Neural cell (in vitro differentiated cells): ENCODE data around the gene SEC24C.
"Not testable (repeated sequence)": the region's sequence is repeated elsewhere in the genome, so short reads cannot be mapped to it uniquely, and the experiment has no call there.

Experiments
- CTCF ChIP-seq: fragments of 450-650 bp; IDR thresholded peaks from 2 replicates; pipeline ENCODE4 v1.5.1; 2014; ENCODE audit warnings: antibody characterized with exemption, mild to moderate bottlenecking, moderate library complexity; ENCODE audit not compliant: poor library complexity, severe bottlenecking
- EP300 ChIP-seq: fragments of 450-650 bp; conservative IDR thresholded peaks from 2 replicates; pipeline ENCODE4 v1.6.1; 2014; ENCODE audit warnings: antibody characterized with exemption, mild to moderate bottlenecking, moderate library complexity; ENCODE audit not compliant: poor library complexity, severe bottlenecking
- EZH2 ChIP-seq: fragments of 200-600, 300-800 bp; shearing (Covaris generic), sonication (generic); IDR thresholded peaks from 2 replicates; pipeline ENCODE4 v1.6.1; 2014; ENCODE audit warnings: antibody characterized with exemption, low read length, borderline replicate concordance, mild to moderate bottlenecking; ENCODE audit not compliant: insufficient read depth, poor library complexity, severe bottlenecking
- POLR2AphosphoS5 ChIP-seq: IDR thresholded peaks from 2 replicates; pipeline ENCODE4 v1.6.1; 2012
- RAD21 ChIP-seq: fragments of 450-650 bp; conservative IDR thresholded peaks from 2 replicates; pipeline ENCODE4 v1.6.1; 2014; ENCODE audit warnings: antibody characterized with exemption, mild to moderate bottlenecking, moderate library complexity
- TAF1 ChIP-seq: IDR thresholded peaks from 2 replicates; pipeline ENCODE4 v1.6.1; 2012; ENCODE audit warnings: low read depth

GRCh38 chr10:73698819-73699218, 45.4 kb upstream of the SEC24C start:
- not testable (repeated sequence) for TF ChIP-seq CTCF, POLR2AphosphoS5, EZH2, RAD21, EP300, TAF1
